GM18507 (cell line): ENCODE measurements around the gene TAPT1.

Experiments used
- DNase-seq: peaks from one replicate; pipeline ENCODE4 v3.0.0; 2011; ENCODE audit warnings: low read depth; ENCODE audit not compliant: insufficient read length; ENCODE audit errors: extremely low spot score
- FAIRE-seq: peaks from 2 replicates; lab custom pipeline; 2011; peaks lifted over from hg19 to GRCh38; lab: Jason Lieb, UNC

Gene TAPT1

DNA sequence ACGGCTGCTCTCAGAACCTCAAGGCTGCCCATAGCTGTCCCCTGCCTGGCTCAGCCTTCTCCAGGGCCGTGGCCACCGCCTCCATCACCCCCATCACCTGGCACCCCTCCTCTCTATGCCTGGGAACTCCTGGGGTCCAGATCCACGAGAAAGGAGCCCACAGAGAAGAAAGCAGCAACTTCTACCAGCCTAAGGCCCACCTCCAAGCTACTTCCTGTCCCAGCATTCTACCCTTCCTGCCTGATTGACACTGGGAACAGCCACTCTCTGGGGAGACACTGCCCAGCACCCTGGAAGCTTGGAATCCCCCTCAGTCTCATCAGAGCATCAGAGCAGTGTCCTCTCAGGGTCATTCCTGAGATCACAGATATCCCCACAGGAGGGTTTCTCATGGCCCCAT, 105.6 kb downstream of the TAPT1 start:
- DNase-seq (no peak), FAIRE-seq (no peak)

DNA sequence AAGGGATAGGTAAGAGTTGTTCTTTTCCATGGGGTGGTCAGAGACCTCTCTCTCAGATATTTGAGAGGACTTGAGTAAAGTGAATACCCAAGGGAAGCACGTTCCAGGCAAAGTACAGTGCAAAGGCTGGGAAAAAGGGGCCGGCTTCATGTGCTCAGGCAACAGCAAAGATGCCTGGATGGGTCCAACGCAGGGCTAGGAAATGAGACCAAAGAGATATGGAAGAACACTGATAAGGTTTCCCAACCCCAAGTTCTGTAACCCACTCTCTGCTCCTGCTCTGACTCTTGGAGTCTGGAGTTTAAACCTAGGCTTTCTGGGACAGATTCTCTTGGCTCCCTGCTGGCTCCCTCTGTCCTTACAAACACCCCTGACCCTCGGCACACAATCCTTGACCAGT, 106.3 kb downstream of the TAPT1 start:
- DNase-seq (no peak), FAIRE-seq (no peak)

- DNase-seq (no peak), FAIRE-seq (no peak)
Measured at GRCh38 chr4:16118090-16118489, 108.2 kb downstream of the TAPT1 start.

DNA sequence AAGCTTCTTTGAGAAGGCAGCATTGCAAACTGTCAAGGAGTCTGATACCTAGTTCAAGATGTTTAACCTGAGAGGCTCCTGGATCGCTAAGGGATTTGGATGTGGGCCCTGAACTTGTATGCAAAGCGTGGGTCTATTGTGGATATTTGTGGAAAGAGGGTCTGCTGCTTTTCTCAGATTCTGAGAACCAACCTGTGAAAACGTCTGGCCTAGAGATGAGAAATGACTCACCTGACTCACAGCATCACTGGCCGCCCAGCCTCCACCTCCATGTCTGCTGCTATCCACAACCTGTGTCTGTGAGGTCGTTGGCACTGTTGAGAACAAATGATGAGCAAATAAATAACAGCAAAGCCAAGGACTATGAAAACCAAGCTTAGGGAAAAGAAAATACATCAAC, 109.1 kb downstream of the TAPT1 start:
- no peak for FAIRE-seq

DNA sequence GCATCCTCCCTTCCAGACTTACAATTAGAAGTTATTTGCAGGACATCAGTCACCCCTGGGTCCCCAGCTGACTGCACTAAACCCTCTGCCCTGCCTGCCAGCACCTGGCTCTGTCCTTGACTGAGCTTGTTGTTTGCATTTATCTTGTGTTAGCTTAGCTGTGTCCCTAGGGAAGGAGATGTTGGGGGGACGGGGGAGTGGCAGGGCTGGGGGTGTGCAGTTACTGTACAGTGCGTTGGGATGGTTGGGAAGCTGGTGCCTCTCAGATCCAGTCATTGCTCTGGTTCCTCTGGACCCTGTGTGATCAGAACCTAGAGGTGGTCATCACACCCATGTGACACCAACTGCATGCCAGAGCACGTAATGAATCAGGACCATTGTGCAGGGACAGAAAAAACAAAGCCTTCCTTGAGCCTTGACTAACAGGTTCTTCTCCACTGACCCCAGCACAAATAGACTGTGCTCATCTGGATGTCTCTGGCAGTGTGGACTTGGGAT, 109.7 kb downstream of the TAPT1 start:
- FAIRE-seq: no peak

More for the DNA sequence above, 109.1 kb downstream of the TAPT1 start:
- no peak for DNase-seq

GRCh38 chr4:16116019-16116418, 110.3 kb downstream of the TAPT1 start:
- FAIRE-seq: no peak
- DNase-seq: no peak

More for the DNA sequence above, 109.7 kb downstream of the TAPT1 start:
- no peak for DNase-seq

GRCh38 chr4:16114546-16114945, 111.7 kb downstream of the TAPT1 start:
- DNase-seq: no peak
- no peak for FAIRE-seq

DNA sequence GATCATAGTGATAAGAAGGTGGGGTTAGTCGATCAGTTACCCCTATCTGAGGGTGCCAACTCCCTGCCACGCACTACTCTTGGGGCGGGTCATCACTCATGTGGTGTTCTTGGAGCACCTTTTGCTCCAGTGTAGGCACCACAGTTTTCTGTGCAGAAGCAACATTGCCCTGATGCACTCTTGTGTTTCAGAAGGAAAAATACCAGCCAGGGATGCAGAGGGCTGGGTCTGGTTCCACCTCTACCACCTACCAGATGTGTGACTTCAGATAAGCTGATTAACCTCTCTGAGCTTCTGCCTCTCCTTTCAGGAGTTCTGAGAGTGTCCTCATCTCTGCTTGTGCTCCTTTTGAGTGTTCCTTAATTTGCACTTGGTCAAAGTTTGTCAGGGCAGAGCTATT, 112.5 kb downstream of the TAPT1 start:
- DNase-seq (no peak), FAIRE-seq (no peak)

- no peak for FAIRE-seq
- DNase-seq: no peak
Measured at GRCh38 chr4:16111533-16111932, 114.7 kb downstream of the TAPT1 start.

DNA sequence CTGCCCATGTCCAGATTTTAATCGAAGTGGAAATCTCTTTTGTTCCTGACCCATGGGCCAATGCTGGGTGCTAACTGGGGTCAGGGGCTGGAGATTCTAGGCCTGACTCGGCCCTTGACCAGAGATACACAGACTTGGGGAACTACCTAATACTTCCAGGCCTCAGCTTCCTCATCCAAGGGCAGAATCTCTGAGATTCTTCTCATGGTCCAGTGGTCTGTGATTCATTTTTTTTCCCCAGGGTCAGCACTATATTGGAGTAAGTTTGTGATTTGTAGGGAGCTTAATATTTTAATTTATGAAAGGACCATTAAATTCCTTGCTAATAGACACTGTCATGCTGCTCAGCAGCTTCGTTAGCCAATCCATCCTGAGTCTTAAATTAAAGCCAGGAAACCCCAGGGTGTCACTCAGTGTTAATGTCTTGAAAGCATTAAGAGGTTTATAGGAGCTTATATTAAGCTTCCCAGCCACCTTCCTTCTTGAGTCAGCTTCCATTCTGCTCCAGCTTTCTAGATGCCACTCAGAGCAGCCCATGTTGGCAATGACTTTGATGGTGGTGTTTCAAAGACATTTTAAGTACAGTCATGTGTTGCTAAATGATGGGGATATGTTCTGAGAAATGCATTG, 115.5 kb downstream of the TAPT1 start:
- no peak for FAIRE-seq
- DNase-seq: no peak
